Neural crest cell (in vitro differentiated cells): ENCODE results near the gene KRT12. TPM values are rescaled to one million over a fixed set of nuclear protein-coding genes. Genes with fewer than 3 reads are reported as not detected.

ENCODE experiments used
- DNase-seq: peaks from one replicate; pipeline ENCODE4 v3.0.0; 2021; ENCODE audit warnings: low read depth, mixed read lengths, low spot score
- H3K27ac Mint-ChIP-seq: one replicate; pipeline ENCODE4 v1.8.0; 2021; ENCODE audit warnings: mild to moderate bottlenecking, mixed read lengths; ENCODE audit not compliant: unreplicated experiment
- H3K27me3 Mint-ChIP-seq: 2 replicates; pipeline ENCODE4 v1.8.0; 2021; ENCODE audit warnings: low read depth, mild to moderate bottlenecking, mixed read lengths
- H3K36me3 Mint-ChIP-seq: 2 replicates; pipeline ENCODE4 v1.8.0; 2021; ENCODE audit warnings: low read depth, mild to moderate bottlenecking, mixed read lengths
- H3K4me1 Mint-ChIP-seq: 2 replicates; pipeline ENCODE4 v1.8.0; 2021; ENCODE audit warnings: mixed read lengths
- H3K4me3 Mint-ChIP-seq: one replicate; pipeline ENCODE4 v1.8.0; 2021; ENCODE audit warnings: mild to moderate bottlenecking, mixed read lengths
- H3K9me3 Mint-ChIP-seq: 2 replicates; pipeline ENCODE4 v1.8.0; 2021; ENCODE audit warnings: mixed read lengths
- total RNA-seq: library from RNA; stranded (reverse); gene quantifications from 2 replicates; pipeline ENCODE4 v1.2.1, GENCODE V29; 2021
- TF ChIP-seq, protein P1 (sequence below): fragments of 200-600 bp; sonication (generic); conservative IDR thresholded peaks from 2 replicates; pipeline ENCODE4 v1.5.0; 2021; ENCODE audit warnings: antibody characterized with exemption, mild to moderate bottlenecking

KRT12 gene
- total RNA-seq, 1 donor from 2014 or later, result not detected

DNA sequence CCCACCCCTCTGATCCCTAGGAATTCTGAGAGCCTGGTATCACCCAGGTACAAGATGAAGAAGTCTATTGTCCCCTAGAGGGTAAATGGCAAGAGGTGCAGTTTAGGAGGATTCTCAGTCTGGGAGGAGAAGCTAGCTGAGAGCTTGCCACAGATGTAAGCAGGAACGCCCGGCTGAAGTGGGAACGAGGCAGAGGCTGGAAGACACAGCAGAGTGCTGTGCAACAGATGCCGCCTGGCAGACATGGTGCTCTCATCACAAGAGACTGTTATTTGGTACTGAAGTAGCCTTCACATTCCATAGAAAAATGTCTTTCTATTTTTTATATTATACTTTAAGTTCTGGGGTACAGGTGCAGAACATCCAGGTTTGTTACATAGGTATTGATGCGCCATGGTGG lies 38.3 kb upstream of the KRT12 start:
- H3K4me3 Mint-ChIP-seq, result no peak overlapping the region
- H3K4me1 Mint-ChIP-seq, result peaks cover 10% of the 10 kb centered on the region
- no peak overlapping the region for H3K27ac Mint-ChIP-seq
- no peaks in the 10 kb centered on the region for H3K36me3 Mint-ChIP-seq
- H3K27me3 Mint-ChIP-seq, result peaks cover 63% of the 10 kb centered on the region
- H3K9me3 Mint-ChIP-seq, result no peaks in the 10 kb centered on the region
- TF ChIP-seq, protein P1, sequence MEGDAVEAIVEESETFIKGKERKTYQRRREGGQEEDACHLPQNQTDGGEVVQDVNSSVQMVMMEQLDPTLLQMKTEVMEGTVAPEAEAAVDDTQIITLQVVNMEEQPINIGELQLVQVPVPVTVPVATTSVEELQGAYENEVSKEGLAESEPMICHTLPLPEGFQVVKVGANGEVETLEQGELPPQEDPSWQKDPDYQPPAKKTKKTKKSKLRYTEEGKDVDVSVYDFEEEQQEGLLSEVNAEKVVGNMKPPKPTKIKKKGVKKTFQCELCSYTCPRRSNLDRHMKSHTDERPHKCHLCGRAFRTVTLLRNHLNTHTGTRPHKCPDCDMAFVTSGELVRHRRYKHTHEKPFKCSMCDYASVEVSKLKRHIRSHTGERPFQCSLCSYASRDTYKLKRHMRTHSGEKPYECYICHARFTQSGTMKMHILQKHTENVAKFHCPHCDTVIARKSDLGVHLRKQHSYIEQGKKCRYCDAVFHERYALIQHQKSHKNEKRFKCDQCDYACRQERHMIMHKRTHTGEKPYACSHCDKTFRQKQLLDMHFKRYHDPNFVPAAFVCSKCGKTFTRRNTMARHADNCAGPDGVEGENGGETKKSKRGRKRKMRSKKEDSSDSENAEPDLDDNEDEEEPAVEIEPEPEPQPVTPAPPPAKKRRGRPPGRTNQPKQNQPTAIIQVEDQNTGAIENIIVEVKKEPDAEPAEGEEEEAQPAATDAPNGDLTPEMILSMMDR, result no peak
- DNase-seq, result no peak

GRCh38 chr17:40903129-40903847 lies 36.3 kb upstream of the KRT12 start:
- Mint-ChIP-seq H3K36me3 (no peaks in the 10 kb centered on the region), H3K4me3 (no peak overlapping the region), H3K4me1 (no peaks in the 10 kb centered on the region), H3K9me3 (no peaks in the 10 kb centered on the region), H3K27ac (no peak overlapping the region), H3K27me3 (peaks cover 58% of the 10 kb centered on the region)
- TF ChIP-seq, protein P1, result no peak
- no peak for DNase-seq

DNA sequence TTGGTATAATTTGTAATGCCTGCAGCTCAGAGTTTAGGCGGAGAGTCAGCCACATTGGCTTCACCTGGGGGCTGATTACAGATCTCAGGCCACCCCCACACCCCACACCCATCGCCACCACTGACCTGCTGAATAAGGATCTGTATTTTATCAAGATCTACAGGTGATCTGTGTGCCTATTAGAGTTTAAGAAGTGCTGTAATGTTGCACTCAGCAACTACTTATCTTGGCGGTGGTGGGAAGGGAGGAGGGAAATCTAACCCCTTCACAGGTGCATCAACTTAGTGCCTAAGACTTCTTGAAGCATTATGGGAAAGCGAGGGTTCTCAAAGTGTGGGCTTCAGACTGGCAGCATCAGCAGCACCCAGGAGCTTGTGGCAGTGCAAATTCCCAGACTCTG lies 35.5 kb upstream of the KRT12 start:
- H3K4me3 Mint-ChIP-seq, result no peak overlapping the region
- no peaks in the 10 kb centered on the region for H3K9me3 Mint-ChIP-seq
- TF ChIP-seq, protein P1, result no peak
- H3K36me3 Mint-ChIP-seq, result no peaks in the 10 kb centered on the region
- no peaks in the 10 kb centered on the region for H3K4me1 Mint-ChIP-seq
- no peak for DNase-seq
- no peak overlapping the region for H3K27ac Mint-ChIP-seq
- H3K27me3 Mint-ChIP-seq, result peaks cover 51% of the 10 kb centered on the region

DNA sequence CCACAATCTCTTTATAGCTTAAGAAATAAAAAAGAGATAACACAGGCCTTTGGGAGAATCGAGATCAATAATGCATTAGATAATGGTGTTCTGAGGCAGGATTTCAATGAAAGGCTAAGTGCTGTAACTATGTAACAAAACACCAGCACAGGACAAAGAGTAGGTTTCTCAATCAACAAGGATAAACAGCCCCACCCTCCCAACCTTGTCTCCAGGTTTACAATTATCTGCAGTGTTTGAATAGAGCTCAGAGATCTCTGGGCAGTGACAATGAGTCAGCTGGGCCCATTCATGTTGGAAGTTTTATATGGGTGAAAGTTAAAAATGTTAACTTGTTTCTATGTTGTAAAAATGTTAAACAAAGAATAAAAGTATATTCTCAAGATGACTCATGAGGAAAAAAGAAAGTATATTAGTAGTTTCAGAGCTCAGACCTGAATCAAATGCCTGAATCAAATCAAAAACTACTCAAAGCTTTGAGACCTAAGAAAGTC lies 35.0 kb upstream of the KRT12 start:
- Mint-ChIP-seq H3K4me3 (no peak overlapping the region), H3K36me3 (no peaks in the 10 kb centered on the region), H3K4me1 (no peaks in the 10 kb centered on the region), H3K9me3 (no peaks in the 10 kb centered on the region), H3K27ac (no peak overlapping the region), H3K27me3 (peaks cover 46% of the 10 kb centered on the region)
- TF ChIP-seq, protein P1, result no peak
- no peak for DNase-seq

DNA sequence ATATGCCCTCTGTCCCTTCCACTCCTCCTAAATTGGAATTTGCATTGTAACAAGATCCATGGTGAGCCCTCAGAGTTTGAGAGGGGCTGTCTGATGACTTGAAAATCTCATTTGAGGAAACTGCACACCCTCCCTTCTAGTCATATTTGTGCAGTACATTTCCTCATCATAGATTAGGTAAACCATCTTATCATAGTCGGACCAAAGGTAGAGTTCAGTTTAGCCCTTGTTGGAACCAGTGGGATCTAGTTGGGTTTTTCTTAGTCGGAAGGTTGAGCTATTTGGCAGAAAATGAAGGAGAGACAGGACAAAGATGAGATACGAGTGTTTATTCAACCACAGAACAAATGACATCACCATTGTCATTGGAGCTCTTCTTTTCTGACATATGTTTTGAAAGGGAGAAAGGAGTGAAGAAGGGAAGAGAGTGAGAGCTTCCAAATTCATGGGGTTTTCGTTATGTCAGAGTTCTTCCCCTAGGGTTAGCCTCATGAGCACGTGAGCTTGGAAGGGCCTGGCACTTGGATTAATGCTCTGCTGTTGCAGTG lies 33.9 kb upstream of the KRT12 start:
- no peaks in the 10 kb centered on the region for H3K4me1 Mint-ChIP-seq
- DNase-seq, result no peak
- no peaks in the 10 kb centered on the region for H3K9me3 Mint-ChIP-seq
- no peak overlapping the region for H3K4me3 Mint-ChIP-seq
- H3K27me3 Mint-ChIP-seq, result peaks cover 39% of the 10 kb centered on the region
- TF ChIP-seq, protein P1, result no peak
- H3K36me3 Mint-ChIP-seq, result no peaks in the 10 kb centered on the region
- H3K27ac Mint-ChIP-seq, result no peak overlapping the region
